Measurements from ENCODE around the gene S100A10.

GRCh38 chr1:152005360-152005912, 11.8 kb upstream of the S100A10 start:
- TF ChIP-seq CTCF (IDR thresholded peaks at IDR 0.05; ENCODE audit: low read length) = no peak
- no peak for TF ChIP-seq EZH2phosphoT487 (IDR thresholded peaks at IDR 0.05; ENCODE audit: low read length)

All from MM.1S (cell line).